LNCaP clone FGC (cell line): Measurements from ENCODE around the gene XRCC2.
"Not testable (repeated sequence)": the region's sequence is repeated elsewhere in the genome, so short reads cannot be mapped to it uniquely, and the experiment has no call there.

Experiments used
- DNase-seq: peaks from one replicate; pipeline ENCODE4 v3.0.0-alpha.2; 2011; ENCODE audit warnings: low read depth
- H3K4me3 ChIP-seq: 2 replicates; pipeline ENCODE4 v1.5.1; 2011; ENCODE audit warnings: mild to moderate bottlenecking, low read depth, low read length, control low read depth
- TF ChIP-seq, protein P1 (sequence below): IDR thresholded peaks from 2 replicates; pipeline ENCODE4 v1.5.1; 2012; ENCODE audit warnings: mild to moderate bottlenecking; ENCODE audit not compliant: control insufficient read depth, insufficient read depth; ENCODE audit errors: extremely low read depth

XRCC2 gene

GRCh38 chr7:152675759-152676636, at the start of gene XRCC2:
Gene XRCC2, minus strand, starts transcription at chr7:152676141. Its CDS starts 62 bp downstream, at chr7:152676079.
- peak within 1 kb of the TSS; percentile 89 for H3K4me3 ChIP-seq
- TF ChIP-seq, protein P1, sequence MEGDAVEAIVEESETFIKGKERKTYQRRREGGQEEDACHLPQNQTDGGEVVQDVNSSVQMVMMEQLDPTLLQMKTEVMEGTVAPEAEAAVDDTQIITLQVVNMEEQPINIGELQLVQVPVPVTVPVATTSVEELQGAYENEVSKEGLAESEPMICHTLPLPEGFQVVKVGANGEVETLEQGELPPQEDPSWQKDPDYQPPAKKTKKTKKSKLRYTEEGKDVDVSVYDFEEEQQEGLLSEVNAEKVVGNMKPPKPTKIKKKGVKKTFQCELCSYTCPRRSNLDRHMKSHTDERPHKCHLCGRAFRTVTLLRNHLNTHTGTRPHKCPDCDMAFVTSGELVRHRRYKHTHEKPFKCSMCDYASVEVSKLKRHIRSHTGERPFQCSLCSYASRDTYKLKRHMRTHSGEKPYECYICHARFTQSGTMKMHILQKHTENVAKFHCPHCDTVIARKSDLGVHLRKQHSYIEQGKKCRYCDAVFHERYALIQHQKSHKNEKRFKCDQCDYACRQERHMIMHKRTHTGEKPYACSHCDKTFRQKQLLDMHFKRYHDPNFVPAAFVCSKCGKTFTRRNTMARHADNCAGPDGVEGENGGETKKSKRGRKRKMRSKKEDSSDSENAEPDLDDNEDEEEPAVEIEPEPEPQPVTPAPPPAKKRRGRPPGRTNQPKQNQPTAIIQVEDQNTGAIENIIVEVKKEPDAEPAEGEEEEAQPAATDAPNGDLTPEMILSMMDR: no peak
- DNase-seq: peak; percentile 62

DNA sequence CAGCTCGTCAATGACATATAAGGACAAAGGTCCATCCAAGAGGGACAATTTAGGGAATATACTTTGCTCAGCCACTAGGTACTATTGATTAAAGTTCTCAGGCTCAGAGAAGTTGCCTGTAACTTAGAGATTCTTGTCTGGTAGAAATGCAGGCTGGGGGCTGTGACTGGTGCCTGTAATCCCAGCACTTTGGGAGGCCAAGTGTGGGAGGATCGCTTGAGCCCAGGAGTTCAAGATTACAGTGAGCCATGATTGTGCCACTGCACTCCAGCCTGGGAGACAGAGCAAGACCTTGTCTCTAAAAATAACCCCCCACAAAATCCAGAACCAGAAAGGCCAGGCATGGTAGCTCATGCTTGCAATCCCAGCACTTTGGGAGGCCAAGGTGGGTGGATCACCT, 47.4 kb upstream of the XRCC2 start:
- DNase-seq: no peak
- no peak overlapping the region for H3K4me3 ChIP-seq
- TF ChIP-seq, protein P1: no peak

DNA sequence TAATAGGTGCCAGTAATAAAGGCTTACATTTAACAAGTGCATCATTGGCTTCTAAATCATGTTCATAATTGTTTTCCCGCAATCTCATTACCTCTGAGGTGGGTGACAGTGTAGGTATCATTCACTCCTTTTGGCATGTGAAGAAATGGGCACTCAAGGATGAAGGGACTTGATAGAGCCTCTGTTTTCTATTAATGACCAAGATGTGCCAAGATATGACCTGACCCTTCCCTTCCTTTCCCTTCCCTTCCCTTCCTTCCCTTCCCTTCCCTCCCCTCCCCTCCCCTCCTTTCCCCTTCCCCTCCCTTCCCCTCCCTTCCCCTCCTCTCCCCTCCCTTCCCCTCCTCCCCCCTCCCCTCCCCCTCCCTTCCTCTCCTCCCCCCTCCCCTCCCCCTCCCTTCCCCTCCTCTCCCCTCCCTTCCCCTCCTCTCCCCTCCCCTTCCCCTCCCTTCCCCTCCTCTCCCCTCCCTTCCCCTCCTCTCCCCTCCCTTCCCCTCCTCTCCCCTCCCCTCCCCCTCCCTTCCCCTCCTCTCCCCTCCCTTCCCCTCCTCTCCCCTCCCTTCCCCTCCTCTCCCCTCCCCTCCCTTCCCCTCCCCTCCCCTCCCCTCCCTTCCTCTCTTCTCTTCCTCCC, 36.6 kb upstream of the XRCC2 start:
- not testable (repeated sequence) for DNase-seq, H3K4me3 ChIP-seq

GRCh38 chr7:152711444-152711944, 35.6 kb upstream of the XRCC2 start:
- H3K4me3 ChIP-seq: no peak overlapping the region
- DNase-seq: no peak
- TF ChIP-seq, protein P1: no peak

GRCh38 chr7:152710153-152710442, 34.2 kb upstream of the XRCC2 start:
- no peak for DNase-seq
- TF ChIP-seq, protein P1: no peak
- H3K4me3 ChIP-seq: no peak overlapping the region

DNA sequence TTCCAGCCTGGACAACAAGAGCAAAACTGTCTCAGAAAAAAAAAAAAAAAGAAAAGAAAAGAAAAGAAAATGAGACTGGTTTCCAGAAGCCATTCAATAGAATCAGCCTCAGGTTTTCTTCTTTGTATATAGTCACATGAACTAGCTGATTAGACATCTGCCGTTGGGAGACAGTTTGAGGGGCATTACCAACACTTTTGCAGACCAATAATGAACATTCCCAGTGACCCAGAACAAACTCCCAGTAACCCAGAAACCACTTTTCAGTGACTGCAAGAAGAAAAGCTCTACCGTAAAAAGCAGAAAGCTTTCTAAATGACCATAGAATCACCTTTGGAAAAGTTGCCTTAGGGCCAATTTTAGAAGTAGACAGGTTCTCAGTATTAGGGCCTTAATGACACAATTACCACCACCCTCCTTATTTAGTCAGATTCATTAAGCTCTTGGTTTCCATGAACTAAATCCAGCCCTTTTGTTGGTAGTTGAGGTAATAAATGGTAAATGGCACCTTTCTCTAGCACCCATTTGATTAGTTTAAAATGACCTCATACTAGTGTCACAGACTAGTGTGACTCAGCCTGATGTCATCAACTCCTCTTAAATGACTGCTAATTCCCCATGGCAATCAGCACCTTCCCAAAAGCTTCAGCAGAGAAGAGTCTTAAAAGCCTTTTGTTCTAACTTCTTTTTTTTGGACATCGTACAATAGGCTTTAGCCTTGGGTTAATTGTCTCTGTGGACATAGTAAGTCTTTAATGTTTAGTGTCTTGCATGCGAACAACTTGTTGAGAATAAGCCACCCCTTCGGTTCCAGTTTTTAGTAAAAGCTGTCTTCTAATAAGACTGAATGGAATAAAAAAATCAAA, 33.6 kb upstream of the XRCC2 start:
- DNase-seq: no peak
- no peak overlapping the region for H3K4me3 ChIP-seq
- TF ChIP-seq, protein P1: no peak
